HG03442 (cell line): ENCODE measurements around the gene ANO9.
"Not testable (repeated sequence)": the region's sequence is repeated elsewhere in the genome, so short reads cannot be mapped to it uniquely, and the experiment has no call there.

ENCODE experiments used
- ATAC-seq: cut with Tn5 transposase; IDR thresholded peaks from one replicate; pipeline ENCODE4 v1.9.1; 2021; ENCODE audit warnings: mild to moderate bottlenecking, moderate library complexity; ENCODE audit not compliant: unreplicated experiment

ANO9 gene

DNA sequence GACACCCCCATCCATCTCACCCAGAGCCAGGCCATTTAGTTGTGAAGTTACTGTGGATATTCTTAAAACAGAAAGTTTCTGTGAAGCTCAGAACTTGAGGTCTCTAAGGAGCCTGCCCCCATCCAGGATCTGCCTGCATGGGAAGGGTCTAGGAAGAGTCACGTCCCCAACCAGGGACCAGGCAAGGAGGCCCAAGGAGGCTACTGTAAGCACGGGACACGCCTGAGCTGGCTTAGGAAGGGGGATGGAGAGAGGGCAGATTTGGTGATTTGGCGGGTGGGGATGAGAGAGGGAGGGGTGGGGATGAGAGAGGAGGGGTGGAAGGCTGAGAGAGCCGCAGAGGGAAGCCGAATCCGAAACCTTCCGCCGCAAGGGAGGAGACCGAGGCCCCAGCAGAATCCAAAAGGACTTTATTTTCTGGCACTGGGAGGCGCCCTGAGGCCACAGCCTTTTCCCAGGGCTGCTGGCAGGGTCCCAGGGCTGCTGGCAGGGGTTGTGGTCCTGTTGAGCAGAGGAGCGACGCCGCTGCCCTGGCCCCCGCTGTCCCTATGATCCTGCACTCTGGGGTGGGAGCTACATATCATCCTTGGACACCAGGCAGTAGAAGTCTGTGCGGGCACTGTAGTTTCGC is 36.4 kb downstream of the ANO9 start:
- ATAC-seq, result no peak

DNA sequence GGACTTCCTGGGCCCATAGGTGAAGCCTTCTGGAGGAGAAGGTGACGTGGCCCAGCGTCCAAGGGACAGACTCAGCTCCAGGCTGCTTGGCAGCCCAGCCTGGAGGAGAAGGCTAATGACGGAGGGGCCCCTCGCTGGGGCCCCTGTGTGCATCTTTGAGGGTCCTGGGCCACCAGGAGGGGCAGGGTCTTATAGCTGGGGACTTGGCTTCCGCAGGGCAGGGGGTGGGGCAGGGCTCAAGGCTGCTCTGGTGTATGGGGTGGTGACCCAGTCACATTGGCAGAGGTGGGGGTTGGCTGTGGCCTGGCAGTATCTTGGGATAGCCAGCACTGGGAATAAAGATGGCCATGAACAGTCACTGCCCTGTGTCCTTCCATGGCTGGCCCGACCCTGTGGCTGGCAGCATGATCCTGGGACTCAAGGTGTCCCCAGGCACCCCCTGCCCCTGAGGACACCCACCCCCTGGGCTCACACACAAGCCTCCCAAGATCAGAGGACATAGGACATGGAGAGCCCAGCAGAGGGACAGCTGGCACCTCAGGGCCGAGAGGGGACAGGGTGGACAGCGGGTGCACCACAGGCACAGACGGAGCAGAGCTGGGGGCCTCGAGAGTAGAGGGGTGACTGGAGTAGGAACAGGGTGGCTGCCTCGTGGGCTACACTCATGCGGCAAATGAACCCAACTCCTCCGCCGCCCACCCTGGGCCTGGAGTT is 37.1 kb downstream of the ANO9 start:
- ATAC-seq, result no peak

DNA sequence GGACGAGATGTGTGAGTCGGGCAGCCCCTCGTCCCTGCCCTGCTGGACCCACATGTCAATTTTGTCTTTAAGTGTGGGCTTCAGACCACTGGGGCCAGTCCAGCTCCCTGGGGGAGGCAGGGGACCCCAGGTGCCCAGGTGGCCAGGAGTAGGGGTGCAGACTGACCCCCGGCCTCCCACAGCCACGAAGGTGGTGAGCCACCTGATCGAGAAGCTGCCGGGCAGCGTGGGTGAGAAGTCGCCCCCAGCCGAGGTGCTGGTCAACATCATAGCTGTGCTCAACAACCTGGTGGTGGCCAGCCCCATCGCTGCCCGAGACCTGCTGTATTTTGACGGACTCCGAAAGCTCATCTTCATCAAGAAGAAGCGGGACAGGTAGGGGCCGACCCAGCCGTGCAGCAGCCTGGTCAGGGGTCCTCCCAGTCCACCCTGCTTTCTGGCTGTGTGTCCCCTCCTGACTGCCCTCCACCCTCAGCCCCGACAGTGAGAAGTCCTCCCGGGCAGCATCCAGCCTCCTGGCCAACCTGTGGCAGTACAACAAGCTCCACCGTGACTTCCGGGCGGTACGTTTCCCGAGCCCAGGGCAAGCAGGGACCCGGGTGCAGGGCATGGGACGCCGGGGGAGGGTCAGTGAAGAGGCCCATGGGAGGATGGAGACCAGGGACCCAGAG is 37.9 kb downstream of the ANO9 start:
- no peak for ATAC-seq

DNA sequence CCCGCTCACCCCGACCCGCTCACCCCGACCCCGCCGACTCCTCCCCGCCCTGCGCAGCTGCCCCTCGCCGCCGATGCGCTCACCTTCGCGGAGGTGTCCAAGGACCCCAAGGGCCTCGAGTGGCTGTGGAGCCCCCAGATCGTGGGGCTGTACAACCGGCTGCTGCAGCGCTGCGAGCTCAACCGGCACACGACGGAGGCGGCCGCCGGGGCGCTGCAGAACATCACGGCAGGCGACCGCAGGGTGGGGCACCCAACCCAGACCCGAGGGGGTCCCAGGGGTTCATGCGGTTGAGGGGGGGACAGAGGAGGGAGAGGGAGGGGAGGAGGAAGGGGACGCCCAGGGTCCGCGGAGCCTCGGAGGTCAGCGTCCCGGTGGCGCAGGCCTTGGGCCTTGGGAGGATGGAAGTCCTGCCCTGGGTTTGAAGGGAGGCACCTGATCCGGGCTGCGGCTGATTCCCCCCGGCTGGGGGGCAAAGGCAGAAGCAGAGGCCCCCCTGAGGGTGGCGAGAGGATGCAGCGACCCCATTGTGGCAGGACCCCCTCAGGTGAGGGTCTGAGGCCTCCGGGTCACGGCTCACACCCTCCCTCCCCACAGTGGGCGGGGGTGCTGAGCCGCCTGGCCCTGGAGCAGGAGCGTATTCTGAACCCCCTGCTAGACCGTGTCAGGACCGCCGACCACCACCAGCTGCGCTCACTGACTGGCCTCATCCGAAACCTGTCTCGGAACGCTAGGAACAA is 38.6 kb downstream of the ANO9 start:
- no peak for ATAC-seq

DNA sequence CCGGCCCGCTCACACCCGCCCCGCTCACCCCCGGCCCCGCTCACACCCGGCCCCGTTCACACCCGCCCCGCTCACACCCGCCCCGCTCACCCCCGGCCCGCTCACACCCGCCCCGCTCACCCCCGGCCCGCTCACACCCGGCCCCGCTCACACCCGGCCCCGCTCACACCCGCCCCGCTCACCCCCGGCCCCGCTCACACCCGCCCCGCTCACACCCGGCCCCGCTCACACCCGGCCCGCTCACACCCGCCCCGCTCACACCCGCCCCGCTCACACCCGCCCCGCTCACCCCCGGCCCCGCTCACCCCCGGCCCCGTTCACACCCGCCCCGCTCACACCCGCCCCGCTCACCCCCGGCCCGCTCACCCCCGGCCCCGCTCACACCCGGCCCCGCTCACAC is 40.6 kb downstream of the ANO9 start:
- ATAC-seq, result not testable (repeated sequence)

DNA sequence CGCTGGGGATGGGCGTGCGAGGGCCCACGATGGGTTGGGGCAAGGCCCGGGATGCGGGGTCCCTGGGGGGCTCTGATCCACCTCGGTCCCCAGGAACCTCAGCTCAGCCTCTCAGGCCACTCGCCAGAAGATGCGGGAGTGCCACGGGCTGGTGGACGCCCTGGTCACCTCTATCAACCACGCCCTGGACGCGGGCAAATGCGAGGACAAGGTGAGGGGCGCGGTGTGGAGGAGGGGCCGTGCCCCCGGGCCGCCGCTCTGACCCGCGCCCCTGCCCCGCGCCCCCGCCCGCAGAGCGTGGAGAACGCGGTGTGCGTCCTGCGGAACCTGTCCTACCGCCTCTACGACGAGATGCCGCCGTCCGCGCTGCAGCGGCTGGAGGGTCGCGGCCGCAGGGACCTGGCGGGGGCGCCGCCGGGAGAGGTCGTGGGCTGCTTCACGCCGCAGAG is 41.5 kb downstream of the ANO9 start:
- no peak for ATAC-seq

DNA sequence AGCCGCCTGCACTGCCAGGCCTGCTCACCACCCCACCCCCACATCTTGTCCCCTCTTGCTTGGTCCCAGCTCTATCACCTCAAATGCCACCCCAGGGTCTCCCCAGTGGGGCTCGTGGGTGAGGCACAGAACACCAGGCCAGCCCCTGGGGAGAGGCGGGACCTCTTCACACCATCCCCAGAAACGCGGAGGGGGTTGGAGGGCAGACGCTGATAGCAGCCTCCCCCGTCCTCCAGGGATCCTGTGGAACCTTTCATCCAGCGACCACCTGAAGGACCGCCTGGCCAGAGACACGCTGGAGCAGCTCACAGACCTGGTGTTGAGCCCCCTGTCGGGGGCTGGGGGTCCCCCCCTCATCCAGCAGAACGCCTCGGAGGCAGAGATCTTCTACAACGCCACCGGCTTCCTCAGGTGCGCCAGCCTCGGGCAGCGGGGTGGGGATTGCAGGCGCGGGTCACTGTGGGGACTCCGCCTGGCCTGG is 42.0 kb downstream of the ANO9 start:
- no peak for ATAC-seq

DNA sequence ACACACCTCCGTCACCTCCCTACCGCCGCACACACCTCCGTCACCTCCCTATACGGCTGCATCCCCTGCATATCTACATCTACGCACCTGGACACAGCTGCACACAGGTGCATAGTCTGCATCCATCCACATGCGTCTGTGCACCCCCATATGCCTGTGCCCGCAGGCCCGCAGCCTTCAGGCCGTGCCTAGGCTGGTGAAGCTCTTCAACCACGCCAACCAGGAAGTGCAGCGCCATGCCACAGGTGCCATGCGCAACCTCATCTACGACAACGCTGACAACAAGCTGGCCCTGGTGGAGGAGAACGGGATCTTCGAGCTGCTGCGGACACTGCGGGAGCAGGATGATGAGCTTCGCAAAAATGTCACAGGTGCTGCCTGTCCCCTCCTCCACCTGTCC is 43.0 kb downstream of the ANO9 start:
- ATAC-seq, result no peak

DNA sequence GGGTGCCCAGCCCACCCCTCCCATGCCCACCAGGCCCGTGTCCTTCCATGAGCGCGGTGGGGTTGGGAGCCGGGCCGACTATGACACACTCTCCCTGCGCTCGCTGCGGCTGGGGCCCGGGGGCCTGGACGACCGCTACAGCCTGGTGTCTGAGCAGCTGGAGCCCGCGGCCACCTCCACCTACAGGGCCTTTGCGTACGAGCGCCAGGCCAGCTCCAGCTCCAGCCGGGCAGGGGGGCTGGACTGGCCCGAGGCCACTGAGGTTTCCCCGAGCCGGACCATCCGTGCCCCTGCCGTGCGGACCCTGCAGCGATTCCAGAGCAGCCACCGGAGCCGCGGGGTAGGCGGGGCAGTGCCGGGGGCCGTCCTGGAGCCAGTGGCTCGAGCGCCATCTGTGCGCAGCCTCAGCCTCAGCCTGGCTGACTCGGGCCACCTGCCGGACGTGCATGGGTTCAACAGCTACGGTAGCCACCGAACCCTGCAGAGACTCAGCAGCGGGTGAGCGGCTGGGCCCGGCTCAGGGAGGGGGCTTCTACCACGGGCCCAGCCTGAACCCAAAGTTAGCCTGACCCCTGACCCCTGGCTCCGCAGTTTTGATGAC is 44.8 kb downstream of the ANO9 start:
- no peak for ATAC-seq

DNA sequence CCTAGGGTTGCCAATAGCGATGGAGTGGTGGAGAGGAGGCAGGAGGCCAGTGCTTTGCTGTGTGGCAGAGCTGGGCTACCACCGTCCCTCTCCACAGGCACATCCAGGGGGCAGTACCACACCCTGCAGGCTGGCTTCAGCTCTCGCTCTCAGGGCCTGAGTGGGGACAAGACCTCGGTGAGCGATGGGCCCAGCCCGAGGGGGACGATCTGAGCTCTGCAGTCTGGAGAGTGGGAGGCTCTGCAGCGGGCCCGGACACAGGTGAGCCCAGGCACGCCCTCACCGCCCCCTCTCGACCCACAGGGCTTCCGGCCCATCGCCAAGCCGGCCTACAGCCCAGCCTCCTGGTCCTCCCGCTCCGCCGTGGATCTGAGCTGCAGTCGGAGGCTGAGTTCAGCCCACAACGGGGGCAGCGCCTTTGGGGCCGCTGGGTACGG is 45.3 kb downstream of the ANO9 start:
- ATAC-seq, result no peak

DNA sequence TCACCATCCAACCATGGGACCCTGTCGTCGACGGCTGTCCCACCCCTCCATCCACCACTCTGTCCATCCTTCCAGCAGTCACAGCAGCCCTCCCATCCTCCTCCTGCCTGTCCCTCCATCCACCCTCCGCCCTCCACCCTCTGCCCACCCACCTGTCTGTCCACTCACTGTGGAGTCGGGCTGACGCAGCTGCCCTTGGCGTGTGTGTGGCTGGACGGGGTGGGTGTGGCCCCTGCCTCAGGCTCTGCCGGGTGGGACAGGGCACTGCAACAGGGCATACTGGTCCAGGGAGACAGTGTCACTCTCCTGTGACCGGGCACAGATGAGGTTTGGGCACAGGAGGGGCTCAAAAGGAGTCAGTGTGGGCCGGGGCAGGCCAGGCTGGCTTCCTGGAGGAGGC is 45.9 kb downstream of the ANO9 start:
- ATAC-seq, result no peak

DNA sequence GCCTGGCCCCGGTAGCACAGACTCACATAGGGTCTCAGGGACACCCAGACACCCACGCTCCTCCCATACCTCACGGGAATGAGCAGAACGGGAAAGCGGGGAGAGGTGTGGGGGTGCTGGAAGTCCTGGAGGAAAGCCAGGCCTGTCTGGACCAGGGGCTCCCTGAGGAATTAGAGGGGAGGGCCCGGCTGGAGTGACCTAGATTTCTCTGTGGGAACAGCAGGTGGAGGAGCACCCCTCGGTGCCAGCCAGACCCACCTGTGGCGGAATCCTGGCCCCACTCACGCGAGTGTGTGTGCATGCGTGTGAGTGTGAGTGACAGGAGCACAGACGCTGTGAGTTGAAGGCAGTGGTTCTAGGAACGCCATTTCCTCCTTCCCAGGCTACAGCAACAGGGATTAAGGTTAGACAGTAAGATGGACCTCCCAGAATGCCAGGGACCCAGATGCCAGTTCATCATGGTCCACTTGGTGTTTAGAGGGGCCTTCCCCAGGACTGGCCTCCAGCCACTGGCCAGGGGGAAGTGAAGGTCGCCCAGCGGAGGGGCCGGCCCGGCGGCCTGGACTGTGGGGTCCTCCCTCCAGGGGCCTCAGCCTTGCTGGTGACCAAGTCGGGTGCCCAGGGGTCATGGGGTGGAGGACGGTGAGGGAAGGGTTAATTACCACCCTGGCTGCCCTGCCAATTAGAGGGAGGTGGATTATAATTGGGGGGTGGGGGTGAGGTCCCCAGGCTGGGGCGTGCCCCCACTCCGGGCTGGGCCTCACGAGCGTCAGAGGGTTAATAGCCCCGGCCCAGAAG is 46.8 kb downstream of the ANO9 start:
- ATAC-seq, result no peak

DNA sequence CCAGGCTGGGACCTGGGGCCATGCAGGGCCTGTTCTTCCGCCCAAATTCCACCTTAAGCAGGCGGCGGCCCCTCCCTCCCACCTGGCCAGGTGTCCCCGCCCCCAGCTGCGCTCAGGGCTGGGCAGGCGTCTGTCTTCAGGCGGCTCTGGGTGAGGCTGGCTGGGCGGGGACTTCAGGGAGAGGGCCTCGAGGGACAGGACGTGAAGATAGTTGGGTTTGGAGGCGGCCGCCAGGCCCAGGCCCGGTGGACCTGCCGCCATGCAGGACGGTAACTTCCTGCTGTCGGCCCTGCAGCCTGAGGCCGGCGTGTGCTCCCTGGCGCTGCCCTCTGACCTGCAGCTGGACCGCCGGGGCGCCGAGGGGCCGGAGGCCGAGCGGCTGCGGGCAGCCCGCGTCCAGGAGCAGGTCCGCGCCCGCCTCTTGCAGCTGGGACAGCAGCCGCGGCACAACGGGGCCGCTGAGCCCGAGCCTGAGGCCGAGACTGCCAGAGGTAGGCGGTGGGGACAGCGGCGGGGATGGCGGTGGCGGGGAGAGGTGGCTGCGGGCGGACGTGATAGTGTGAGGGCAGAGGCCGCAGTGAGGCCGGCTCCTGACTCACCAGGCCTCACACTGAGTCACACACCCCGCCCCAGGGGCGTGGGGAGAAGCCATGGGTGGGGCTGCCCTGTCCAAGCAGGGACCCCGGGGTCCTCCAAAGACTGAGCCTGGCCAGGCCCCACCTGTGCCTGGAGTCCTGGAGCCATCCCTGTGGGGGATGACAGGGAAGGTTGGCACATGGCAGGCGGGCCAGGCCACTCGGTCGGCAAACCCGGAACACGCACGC is 47.6 kb downstream of the ANO9 start, which contains the start of gene PKP3:
Gene PKP3 (plus strand): TSS at position 176 of the 824 bp plus-strand sequence. CDS start 84 bp downstream, at position 260.
- ATAC-seq, result no peak

DNA sequence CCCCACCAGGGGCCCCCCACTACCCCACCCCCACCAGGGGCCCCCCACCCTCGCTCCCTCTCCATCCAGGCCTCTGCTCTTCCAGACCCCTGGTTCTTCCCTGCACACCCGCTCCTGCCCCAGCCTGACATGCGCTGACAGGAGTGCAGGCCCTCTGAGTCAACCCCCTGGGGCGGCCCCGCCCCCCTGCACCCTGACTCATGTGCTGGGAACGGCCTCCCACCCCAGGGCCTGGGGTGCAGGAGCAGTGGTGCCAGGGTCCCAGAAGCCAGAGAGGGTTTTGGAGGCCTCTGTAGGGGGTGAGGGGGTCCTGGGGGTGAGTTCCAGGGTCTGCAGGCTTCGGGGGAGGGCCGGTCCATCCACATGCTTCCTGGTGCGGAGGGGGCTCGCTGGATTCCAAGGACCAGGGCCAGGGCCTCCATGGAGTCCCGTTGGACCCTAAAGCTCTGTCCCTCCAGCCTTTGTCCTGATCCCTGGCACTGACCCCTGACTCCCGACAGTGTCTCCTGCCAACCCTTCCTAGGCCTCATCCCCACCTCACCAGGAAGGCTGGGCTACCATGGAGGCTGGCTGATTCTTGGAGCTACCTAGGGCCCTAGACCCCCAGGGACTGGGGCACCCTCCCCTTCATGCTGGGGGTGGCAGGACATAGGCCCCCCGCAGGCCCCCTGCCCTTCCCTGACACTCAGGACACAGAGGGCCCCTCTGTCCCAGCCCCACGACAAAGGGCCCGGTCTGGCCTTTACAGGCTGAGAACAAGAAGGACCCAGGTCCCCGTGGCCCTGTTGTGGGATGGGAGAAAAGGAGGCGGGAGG is 48.4 kb downstream of the ANO9 start:
- ATAC-seq, result no peak

DNA sequence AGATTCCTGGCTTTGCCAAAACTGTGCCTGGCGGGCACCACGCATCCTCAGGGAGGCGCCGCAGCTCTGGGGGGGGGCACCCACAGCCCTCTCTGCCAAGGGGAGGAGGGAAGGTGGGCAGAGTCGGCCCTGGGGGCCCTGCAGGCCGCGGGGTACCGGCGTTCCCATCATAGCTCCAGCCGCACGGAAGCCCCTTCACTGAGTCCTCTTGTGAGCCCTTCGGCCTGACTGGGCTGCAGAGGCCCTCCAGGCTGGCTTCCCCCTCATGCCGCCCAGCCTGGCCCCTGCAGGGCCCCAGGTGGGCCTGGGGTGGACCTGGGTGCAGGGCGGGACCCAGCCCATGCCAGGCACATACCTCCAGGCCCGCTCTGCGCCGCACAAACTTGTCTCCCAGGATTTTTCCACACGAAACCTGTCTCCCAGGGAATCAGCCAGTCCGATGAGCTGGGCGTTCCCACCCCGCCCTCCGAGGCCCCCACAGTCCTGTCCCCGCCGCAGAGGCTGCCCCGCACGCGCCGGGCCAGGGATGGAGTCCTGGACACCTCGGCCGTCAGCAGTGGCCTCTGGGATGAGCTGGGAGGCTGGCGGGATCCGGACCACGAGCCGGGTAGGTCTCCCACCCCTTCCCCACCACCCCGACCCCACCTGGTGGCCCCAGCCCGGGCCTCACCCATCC is 49.6 kb downstream of the ANO9 start:
- no peak for ATAC-seq

DNA sequence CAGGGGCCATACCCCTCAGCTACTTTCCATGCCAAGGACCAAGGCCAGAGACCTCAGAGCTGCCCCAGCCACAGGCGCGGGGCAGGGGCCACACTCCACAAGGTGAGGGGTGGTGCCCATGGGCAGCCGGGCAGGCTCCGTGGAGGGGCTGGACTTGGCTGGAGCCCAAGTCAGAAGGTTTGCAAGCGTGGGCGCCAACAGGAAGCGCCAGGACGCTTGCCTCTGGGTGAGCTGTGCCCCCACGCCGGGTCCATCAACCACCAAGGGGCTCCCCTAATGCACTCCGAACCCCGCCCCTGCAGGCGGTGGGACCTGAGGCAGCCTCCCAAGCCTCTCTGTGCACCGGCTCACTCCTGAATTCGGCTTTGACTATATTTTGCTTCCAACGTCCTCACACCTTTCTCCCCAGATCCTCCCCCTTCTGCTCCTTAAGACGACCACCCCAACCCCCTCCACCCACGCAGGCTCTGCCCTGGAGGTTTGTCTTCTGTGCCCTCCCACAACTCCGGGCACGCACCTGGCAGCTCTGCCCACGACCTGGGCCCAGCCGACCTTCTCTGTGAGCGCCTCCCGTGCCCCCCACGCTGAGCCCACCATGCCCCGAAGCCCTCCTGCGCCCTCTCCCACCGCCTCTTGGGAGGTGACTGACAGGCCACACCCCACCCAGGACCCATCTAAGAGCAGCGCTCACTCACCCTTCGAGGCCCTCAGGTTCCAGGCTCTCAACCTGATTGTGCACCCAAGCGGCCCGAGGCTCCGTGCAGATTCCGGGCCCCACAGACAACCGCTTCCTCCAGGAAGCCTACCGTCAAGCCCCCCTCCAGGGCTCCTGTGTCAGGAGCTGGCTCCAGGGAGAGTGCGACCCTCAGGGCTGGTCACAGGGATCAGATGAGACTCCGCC is 50.4 kb downstream of the ANO9 start:
- ATAC-seq, result no peak

DNA sequence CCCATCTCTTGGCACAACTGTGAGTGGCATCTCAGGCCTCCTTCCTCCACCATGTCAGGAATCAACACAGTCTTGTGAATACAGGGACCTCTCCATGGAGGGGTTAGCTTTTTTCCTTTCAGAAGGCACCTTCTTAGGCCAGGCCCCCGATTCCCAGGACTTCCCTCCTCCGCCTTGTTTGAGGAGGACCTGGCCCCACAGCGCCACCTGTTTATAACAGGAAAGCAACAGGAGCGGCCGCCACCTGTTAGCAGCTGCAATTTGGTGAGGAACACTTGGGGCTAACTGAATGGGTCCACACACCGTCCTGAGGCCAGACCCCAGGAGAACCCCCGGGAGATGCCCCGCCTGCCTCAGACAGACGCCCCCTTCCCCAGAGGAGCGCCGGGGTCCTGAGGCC is 51.6 kb downstream of the ANO9 start:
- no peak for ATAC-seq
